Keratinocyte (primary cell): ENCODE results near the gene KIAA1755. TPM values are rescaled to one million over a fixed set of nuclear protein-coding genes. Genes with fewer than 3 reads are reported as not detected.

Source experiments
- DNase-seq: peaks from one replicate; pipeline ENCODE4 v3.0.0-alpha.2; 2011; ENCODE audit warnings: low read depth, missing footprints, low spot score
- FAIRE-seq: peaks from 2 replicates; lab custom pipeline; 2011; peaks lifted over from hg19 to GRCh38; lab: Jason Lieb, UNC
- H2AFZ ChIP-seq: 2 replicates; pipeline ENCODE4 v1.6.0; 2012; ENCODE audit warnings: low read length, control low read depth, inconsistent platforms; ENCODE audit not compliant: control insufficient read depth
- H3K27ac ChIP-seq: 2 replicates; pipeline ENCODE4 v1.5.1; 2011; ENCODE audit warnings: low read length; ENCODE audit not compliant: control insufficient read depth, insufficient read depth
- H3K27me3 ChIP-seq: 3 replicates; pipeline ENCODE4 v1.6.0; 2011; ENCODE audit warnings: low read length; ENCODE audit not compliant: control insufficient read depth, insufficient read depth; ENCODE audit errors: extremely low read depth
- H3K36me3 ChIP-seq, 2 experiments: 2 replicates in 1 of 2; 3 replicates in 1 of 2; pipeline ENCODE4 v1.5.1; 2011; ENCODE audit warnings: low read length in 2 of 2, mild to moderate bottlenecking in 1 of 2; ENCODE audit not compliant: control insufficient read depth in 2 of 2, insufficient read depth in 2 of 2; ENCODE audit errors: extremely low read depth in 1 of 2
- H3K4me1 ChIP-seq: 3 replicates; pipeline ENCODE4 v1.5.1; 2011; ENCODE audit warnings: low read length; ENCODE audit not compliant: control insufficient read depth, insufficient read depth; ENCODE audit errors: extremely low read depth
- H3K4me2 ChIP-seq: 3 replicates; pipeline ENCODE4 v1.6.0; 2011; ENCODE audit warnings: low read depth, low read length; ENCODE audit not compliant: control insufficient read depth, insufficient read depth; ENCODE audit errors: extremely low read depth
- H3K4me3 ChIP-seq, 3 experiments: fragments of 200-600 bp in 1 of 3; sonication (generic) in 1 of 3; 2 replicates in 2 of 3; 3 replicates in 1 of 3; pipeline ENCODE4 v1.5.1; 2011 to 2016; ENCODE audit warnings: low read length in 3 of 3, mild to moderate bottlenecking in 3 of 3, control low read depth in 2 of 3, inconsistent platforms in 1 of 3, low read depth in 1 of 3, mixed read lengths in 1 of 3, mixed run types in 1 of 3, moderate library complexity in 1 of 3; ENCODE audit not compliant: control insufficient read depth in 2 of 3, insufficient read depth in 2 of 3; ENCODE audit errors: extremely low read depth in 1 of 3
- H3K79me2 ChIP-seq: 2 replicates; pipeline ENCODE4 v1.6.0; 2012; ENCODE audit warnings: low read length; ENCODE audit not compliant: control insufficient read depth, insufficient read depth
- H3K9ac ChIP-seq: 3 replicates; pipeline ENCODE4 v1.6.0; 2011; ENCODE audit warnings: low read length; ENCODE audit not compliant: control insufficient read depth, insufficient read depth; ENCODE audit errors: extremely low read depth
- H3K9me1 ChIP-seq: 3 replicates; pipeline ENCODE4 v1.6.0; 2011; ENCODE audit warnings: low read length; ENCODE audit not compliant: control insufficient read depth, insufficient read depth; ENCODE audit errors: extremely low read depth
- H3K9me3 ChIP-seq: 2 replicates; pipeline ENCODE4 v1.5.1; 2012; ENCODE audit warnings: low read depth, low read length; ENCODE audit not compliant: control insufficient read depth
- H4K20me1 ChIP-seq: 3 replicates; pipeline ENCODE4 v1.6.0; 2011; ENCODE audit warnings: low read length; ENCODE audit not compliant: control insufficient read depth, insufficient read depth; ENCODE audit errors: extremely low read depth
- CTCF ChIP-seq, 3 experiments: IDR thresholded peaks in 1 of 3; conservative IDR thresholded peaks in 1 of 3; optimal IDR thresholded peaks in 1 of 3; 2 replicates in 2 of 3; 3 replicates in 1 of 3; pipeline versions ENCODE3 to v1.5.1; 2011; ENCODE audit warnings: low read length in 3 of 3, mild to moderate bottlenecking in 3 of 3, moderate library complexity in 2 of 3, control low read depth in 1 of 3, inconsistent platforms in 1 of 3; ENCODE audit not compliant: insufficient read depth in 2 of 3; ENCODE audit errors: extremely low read depth in 1 of 3
- EZH2 ChIP-seq: IDR thresholded peaks from one replicate; pipeline ENCODE4 v1.6.1; 2012; ENCODE audit warnings: inconsistent platforms, mild to moderate bottlenecking, low read length, moderate library complexity
- dilution Hi-C: fragments of 300-500 bp; cut with MboI; formaldehyde crosslinking; loops from one replicate; pipeline ENCODE4 v1.7.0; 2020; ENCODE audit warnings: low sequenced_read_pairs; ENCODE audit not compliant: extremely low pct_ligation_motif_present
- polyA plus RNA-seq, 5 experiments: library from polyadenylated mRNA; depleted of rRNA in 3 of 5; stranded (reverse) in 3 of 5; stranded (forward) in 1 of 5; unstranded in 1 of 5; fragments of >200 nt; gene quantifications; 1 replicate in 1 of 5; 2 replicates in 3 of 5; 3 replicates in 1 of 5; pipeline versions ENCODE4 v1.2.1 to v1.2.3, GENCODE V29; 2011 to 2012; ENCODE audit warnings: missing spikeins in 2 of 5, low read depth in 1 of 5, low replicate concordance in 1 of 5

Gene KIAA1755
- polyA plus RNA-seq, 1 donor (not counting 4 experiments of a cell fraction or from before 2014, with no cell fraction given): not detected

- no peaks in the 10 kb centered on the region for H3K79me2 ChIP-seq
- dilution Hi-C loops: no loop called here
- H3K27ac ChIP-seq: no peak overlapping the region
- TF ChIP-seq EZH2: no peak
- TF ChIP-seq CTCF (optimal IDR thresholded peaks at IDR 0.05 in 1 of 3, IDR thresholded peaks at IDR 0.05 in 1 of 3, conservative IDR thresholded peaks at IDR 0.05 in 1 of 3; ENCODE audit: extremely low read depth in 1 of 3, insufficient read depth in 2 of 3, low read length in 3 of 3): no peak
- H3K4me1 ChIP-seq: peaks cover 7% of the 10 kb centered on the region
- FAIRE-seq (no peak), DNase-seq (no peak)
- no peaks in the 10 kb centered on the region for H3K9me1 ChIP-seq
- no peak overlapping the region for H3K4me3 ChIP-seq
- H3K36me3 ChIP-seq: no peaks in the 10 kb centered on the region
- H3K27me3 ChIP-seq: no peaks in the 10 kb centered on the region
- H3K9me3 ChIP-seq: no peaks in the 10 kb centered on the region
- H3K9ac ChIP-seq: no peak overlapping the region
- H2AFZ ChIP-seq: no peak overlapping the region
- H4K20me1 ChIP-seq: no peaks in the 10 kb centered on the region
- no peak overlapping the region for H3K4me2 ChIP-seq
Measured at GRCh38 chr20:38208523-38208922, 52.0 kb downstream of the KIAA1755 start.

- H3K9me1 ChIP-seq: no peaks in the 10 kb centered on the region
- FAIRE-seq (no peak), DNase-seq (no peak)
- H3K36me3 ChIP-seq: no peaks in the 10 kb centered on the region
- no peaks in the 10 kb centered on the region for H4K20me1 ChIP-seq
- no peak overlapping the region for H2AFZ ChIP-seq
- no peaks in the 10 kb centered on the region for H3K79me2 ChIP-seq
- H3K27me3 ChIP-seq: no peaks in the 10 kb centered on the region
- no peak overlapping the region for H3K4me2 ChIP-seq
- H3K9ac ChIP-seq: no peak overlapping the region
- no peak overlapping the region for H3K27ac ChIP-seq
- dilution Hi-C loops: no loop called here
- H3K9me3 ChIP-seq: no peaks in the 10 kb centered on the region
- H3K4me3 ChIP-seq: no peak overlapping the region
- TF ChIP-seq EZH2 (no peak), CTCF (optimal IDR thresholded peaks at IDR 0.05 in 1 of 3, IDR thresholded peaks at IDR 0.05 in 1 of 3, conservative IDR thresholded peaks at IDR 0.05 in 1 of 3; ENCODE audit: extremely low read depth in 1 of 3, insufficient read depth in 2 of 3, low read length in 3 of 3) (no peak)
- peaks cover 7% of the 10 kb centered on the region for H3K4me1 ChIP-seq
Measured at GRCh38 chr20:38208088-38208487, 52.4 kb downstream of the KIAA1755 start.
